GM21825 (cell line): ENCODE results near the gene RIT2.

Experiments
- ATAC-seq: cut with Tn5 transposase; IDR thresholded peaks from one replicate; pipeline ENCODE4 v1.9.1; 2021; ENCODE audit warnings: mild to moderate bottlenecking, moderate library complexity; ENCODE audit not compliant: unreplicated experiment

The RIT2 gene

GRCh38 chr18:42937436-42937835 is 178.0 kb downstream of the RIT2 start:
- no peak for ATAC-seq

GRCh38 chr18:42936289-42936688 is 179.2 kb downstream of the RIT2 start:
- no peak for ATAC-seq

- no peak for ATAC-seq
Measured at GRCh38 chr18:42931491-42931890, 184.0 kb downstream of the RIT2 start.

GRCh38 chr18:42929857-42930256 is 185.6 kb downstream of the RIT2 start:
- no peak for ATAC-seq

- ATAC-seq = no peak
Measured at GRCh38 chr18:42929181-42929580, 186.3 kb downstream of the RIT2 start.

GRCh38 chr18:42925036-42925435 is 190.4 kb downstream of the RIT2 start:
- ATAC-seq = no peak

GRCh38 chr18:42922363-42922762 is 193.1 kb downstream of the RIT2 start:
- no peak for ATAC-seq

- ATAC-seq = no peak
Measured at GRCh38 chr18:42921226-42921737, 194.2 kb downstream of the RIT2 start.

GRCh38 chr18:42920621-42921020 is 194.9 kb downstream of the RIT2 start:
- no peak for ATAC-seq

GRCh38 chr18:42915299-42915698 is 200.2 kb downstream of the RIT2 start:
- no peak for ATAC-seq

GRCh38 chr18:42914476-42914875 is 201.0 kb downstream of the RIT2 start:
- no peak for ATAC-seq

- no peak for ATAC-seq
Measured at GRCh38 chr18:42909095-42909494, 206.4 kb downstream of the RIT2 start.

GRCh38 chr18:42906761-42907160 is 208.7 kb downstream of the RIT2 start:
- no peak for ATAC-seq

GRCh38 chr18:42901161-42901560 is 214.3 kb downstream of the RIT2 start:
- no peak for ATAC-seq

GRCh38 chr18:42893977-42894376 is 221.5 kb downstream of the RIT2 start:
- ATAC-seq = no peak

GRCh38 chr18:42892181-42892580 is 223.3 kb downstream of the RIT2 start:
- no peak for ATAC-seq

- ATAC-seq = no peak
Measured at GRCh38 chr18:42891705-42892104, 223.8 kb downstream of the RIT2 start.

- ATAC-seq = no peak
Measured at GRCh38 chr18:42883169-42883568, 232.3 kb downstream of the RIT2 start.

- ATAC-seq = no peak
Measured at GRCh38 chr18:42882122-42882521, 233.4 kb downstream of the RIT2 start.

GRCh38 chr18:42872838-42873237 is 242.6 kb downstream of the RIT2 start:
- no peak for ATAC-seq

- no peak for ATAC-seq
Measured at GRCh38 chr18:42864876-42865275, 250.6 kb downstream of the RIT2 start.

GRCh38 chr18:42861271-42861670 is 254.2 kb downstream of the RIT2 start:
- no peak for ATAC-seq

GRCh38 chr18:42860548-42860947 is 254.9 kb downstream of the RIT2 start:
- no peak for ATAC-seq

GRCh38 chr18:42860011-42860410 is 255.5 kb downstream of the RIT2 start:
- ATAC-seq = no peak
